Keratinocyte (primary cell): ENCODE measurements around the gene NCKAP5. TPM values are rescaled to one million over a fixed set of nuclear protein-coding genes. Genes with fewer than 3 reads are reported as not detected.

Source experiments
- DNase-seq: peaks from one replicate; pipeline ENCODE4 v3.0.0-alpha.2; 2011; ENCODE audit warnings: low read depth, missing footprints, low spot score
- FAIRE-seq: peaks from 2 replicates; lab custom pipeline; 2011; peaks lifted over from hg19 to GRCh38; lab: Jason Lieb, UNC
- H2AFZ ChIP-seq: 2 replicates; pipeline ENCODE4 v1.6.0; 2012; ENCODE audit warnings: low read length, control low read depth, inconsistent platforms; ENCODE audit not compliant: control insufficient read depth
- H3K27ac ChIP-seq: 2 replicates; pipeline ENCODE4 v1.5.1; 2011; ENCODE audit warnings: low read length; ENCODE audit not compliant: control insufficient read depth, insufficient read depth
- H3K27me3 ChIP-seq: 3 replicates; pipeline ENCODE4 v1.6.0; 2011; ENCODE audit warnings: low read length; ENCODE audit not compliant: control insufficient read depth, insufficient read depth; ENCODE audit errors: extremely low read depth
- H3K36me3 ChIP-seq, 2 experiments: 2 replicates in 1 of 2; 3 replicates in 1 of 2; pipeline ENCODE4 v1.5.1; 2011; ENCODE audit warnings: low read length in 2 of 2, mild to moderate bottlenecking in 1 of 2; ENCODE audit not compliant: control insufficient read depth in 2 of 2, insufficient read depth in 2 of 2; ENCODE audit errors: extremely low read depth in 1 of 2
- H3K4me1 ChIP-seq: 3 replicates; pipeline ENCODE4 v1.5.1; 2011; ENCODE audit warnings: low read length; ENCODE audit not compliant: control insufficient read depth, insufficient read depth; ENCODE audit errors: extremely low read depth
- H3K4me2 ChIP-seq: 3 replicates; pipeline ENCODE4 v1.6.0; 2011; ENCODE audit warnings: low read depth, low read length; ENCODE audit not compliant: control insufficient read depth, insufficient read depth; ENCODE audit errors: extremely low read depth
- H3K4me3 ChIP-seq, 3 experiments: fragments of 200-600 bp in 1 of 3; sonication (generic) in 1 of 3; 2 replicates in 2 of 3; 3 replicates in 1 of 3; pipeline ENCODE4 v1.5.1; 2011 to 2016; ENCODE audit warnings: low read length in 3 of 3, mild to moderate bottlenecking in 3 of 3, control low read depth in 2 of 3, inconsistent platforms in 1 of 3, low read depth in 1 of 3, mixed read lengths in 1 of 3, mixed run types in 1 of 3, moderate library complexity in 1 of 3; ENCODE audit not compliant: control insufficient read depth in 2 of 3, insufficient read depth in 2 of 3; ENCODE audit errors: extremely low read depth in 1 of 3
- H3K79me2 ChIP-seq: 2 replicates; pipeline ENCODE4 v1.6.0; 2012; ENCODE audit warnings: low read length; ENCODE audit not compliant: control insufficient read depth, insufficient read depth
- H3K9ac ChIP-seq: 3 replicates; pipeline ENCODE4 v1.6.0; 2011; ENCODE audit warnings: low read length; ENCODE audit not compliant: control insufficient read depth, insufficient read depth; ENCODE audit errors: extremely low read depth
- H3K9me1 ChIP-seq: 3 replicates; pipeline ENCODE4 v1.6.0; 2011; ENCODE audit warnings: low read length; ENCODE audit not compliant: control insufficient read depth, insufficient read depth; ENCODE audit errors: extremely low read depth
- H3K9me3 ChIP-seq: 2 replicates; pipeline ENCODE4 v1.5.1; 2012; ENCODE audit warnings: low read depth, low read length; ENCODE audit not compliant: control insufficient read depth
- H4K20me1 ChIP-seq: 3 replicates; pipeline ENCODE4 v1.6.0; 2011; ENCODE audit warnings: low read length; ENCODE audit not compliant: control insufficient read depth, insufficient read depth; ENCODE audit errors: extremely low read depth
- EZH2 ChIP-seq: IDR thresholded peaks from one replicate; pipeline ENCODE4 v1.6.1; 2012; ENCODE audit warnings: inconsistent platforms, mild to moderate bottlenecking, low read length, moderate library complexity
- dilution Hi-C: fragments of 300-500 bp; cut with MboI; formaldehyde crosslinking; loops from one replicate; pipeline ENCODE4 v1.7.0; 2020; ENCODE audit warnings: low sequenced_read_pairs; ENCODE audit not compliant: extremely low pct_ligation_motif_present
- polyA plus RNA-seq, 5 experiments: library from polyadenylated mRNA; depleted of rRNA in 3 of 5; stranded (reverse) in 3 of 5; stranded (forward) in 1 of 5; unstranded in 1 of 5; fragments of >200 nt; gene quantifications; 1 replicate in 1 of 5; 2 replicates in 3 of 5; 3 replicates in 1 of 5; pipeline versions ENCODE4 v1.2.1 to v1.2.3, GENCODE V29; 2011 to 2012; ENCODE audit warnings: missing spikeins in 2 of 5, low read depth in 1 of 5, low replicate concordance in 1 of 5
- TF ChIP-seq, protein P1 (sequence below), 3 experiments: IDR thresholded peaks in 1 of 3; conservative IDR thresholded peaks in 1 of 3; optimal IDR thresholded peaks in 1 of 3; 2 replicates in 2 of 3; 3 replicates in 1 of 3; pipeline versions ENCODE3 to v1.5.1; 2011; ENCODE audit warnings: low read length in 3 of 3, mild to moderate bottlenecking in 3 of 3, moderate library complexity in 2 of 3, control low read depth in 1 of 3, inconsistent platforms in 1 of 3; ENCODE audit not compliant: insufficient read depth in 2 of 3; ENCODE audit errors: extremely low read depth in 1 of 3

The NCKAP5 gene
- polyA plus RNA-seq, 1 donor (not counting 4 experiments of a cell fraction or from before 2014, with no cell fraction given): 3.6 TPM

DNA sequence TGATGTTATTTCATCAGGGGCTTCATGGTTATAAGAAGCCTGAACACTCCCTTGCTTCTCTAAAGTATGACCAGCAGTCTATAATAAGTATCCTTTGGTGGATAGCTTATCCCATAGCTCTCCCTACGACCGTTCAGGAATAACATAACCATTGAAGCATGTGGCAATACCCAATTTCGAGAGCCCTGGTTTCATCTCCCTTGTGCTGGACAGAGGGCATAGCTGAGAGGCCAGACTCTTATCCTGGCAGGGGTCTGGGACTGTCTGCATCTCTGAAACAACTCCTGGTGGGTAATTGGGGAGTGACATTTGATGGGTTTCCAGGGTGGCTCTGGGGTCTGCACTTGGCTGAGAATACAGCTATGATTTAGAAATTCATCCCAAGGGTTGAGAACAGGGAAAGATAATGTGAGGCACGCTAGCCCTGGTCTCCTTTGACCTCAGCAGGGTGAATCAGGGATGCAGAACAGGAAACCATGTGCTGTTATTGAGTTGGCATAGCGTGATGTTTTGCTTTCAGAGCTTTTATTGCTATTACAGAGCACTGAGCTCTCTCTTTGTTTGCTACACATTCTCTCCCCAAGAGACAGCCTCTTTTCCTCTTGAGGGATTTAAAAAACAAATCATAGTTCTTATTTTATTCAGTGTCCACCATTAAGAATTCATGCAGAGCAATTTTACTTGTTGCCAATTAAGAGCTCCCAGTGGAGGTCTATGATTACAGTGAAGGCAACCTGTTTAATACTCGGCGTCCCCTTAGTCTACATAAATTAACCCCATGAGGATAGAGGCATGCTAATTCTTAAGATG is 274.5 kb downstream of the NCKAP5 start:
- no peaks in the 10 kb centered on the region for H3K9me1 ChIP-seq
- dilution Hi-C loops: no loop called here
- no peaks in the 10 kb centered on the region for H3K36me3 ChIP-seq
- H3K79me2 ChIP-seq: no peaks in the 10 kb centered on the region
- H3K9ac ChIP-seq: no peak overlapping the region
- H3K27ac ChIP-seq: no peak overlapping the region
- H3K4me3 ChIP-seq: no peak overlapping the region
- FAIRE-seq (no peak), DNase-seq (no peak)
- no peak for TF ChIP-seq EZH2
- TF ChIP-seq, protein P1, sequence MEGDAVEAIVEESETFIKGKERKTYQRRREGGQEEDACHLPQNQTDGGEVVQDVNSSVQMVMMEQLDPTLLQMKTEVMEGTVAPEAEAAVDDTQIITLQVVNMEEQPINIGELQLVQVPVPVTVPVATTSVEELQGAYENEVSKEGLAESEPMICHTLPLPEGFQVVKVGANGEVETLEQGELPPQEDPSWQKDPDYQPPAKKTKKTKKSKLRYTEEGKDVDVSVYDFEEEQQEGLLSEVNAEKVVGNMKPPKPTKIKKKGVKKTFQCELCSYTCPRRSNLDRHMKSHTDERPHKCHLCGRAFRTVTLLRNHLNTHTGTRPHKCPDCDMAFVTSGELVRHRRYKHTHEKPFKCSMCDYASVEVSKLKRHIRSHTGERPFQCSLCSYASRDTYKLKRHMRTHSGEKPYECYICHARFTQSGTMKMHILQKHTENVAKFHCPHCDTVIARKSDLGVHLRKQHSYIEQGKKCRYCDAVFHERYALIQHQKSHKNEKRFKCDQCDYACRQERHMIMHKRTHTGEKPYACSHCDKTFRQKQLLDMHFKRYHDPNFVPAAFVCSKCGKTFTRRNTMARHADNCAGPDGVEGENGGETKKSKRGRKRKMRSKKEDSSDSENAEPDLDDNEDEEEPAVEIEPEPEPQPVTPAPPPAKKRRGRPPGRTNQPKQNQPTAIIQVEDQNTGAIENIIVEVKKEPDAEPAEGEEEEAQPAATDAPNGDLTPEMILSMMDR (optimal IDR thresholded peaks at IDR 0.05 in 1 of 3, IDR thresholded peaks at IDR 0.05 in 1 of 3, conservative IDR thresholded peaks at IDR 0.05 in 1 of 3; ENCODE audit: extremely low read depth in 1 of 3, insufficient read depth in 2 of 3, low read length in 3 of 3): no peak
- H2AFZ ChIP-seq: no peak overlapping the region
- no peak overlapping the region for H3K4me2 ChIP-seq
- no peaks in the 10 kb centered on the region for H4K20me1 ChIP-seq
- no peaks in the 10 kb centered on the region for H3K27me3 ChIP-seq
- H3K9me3 ChIP-seq: no peaks in the 10 kb centered on the region
- H3K4me1 ChIP-seq: no peaks in the 10 kb centered on the region

DNA sequence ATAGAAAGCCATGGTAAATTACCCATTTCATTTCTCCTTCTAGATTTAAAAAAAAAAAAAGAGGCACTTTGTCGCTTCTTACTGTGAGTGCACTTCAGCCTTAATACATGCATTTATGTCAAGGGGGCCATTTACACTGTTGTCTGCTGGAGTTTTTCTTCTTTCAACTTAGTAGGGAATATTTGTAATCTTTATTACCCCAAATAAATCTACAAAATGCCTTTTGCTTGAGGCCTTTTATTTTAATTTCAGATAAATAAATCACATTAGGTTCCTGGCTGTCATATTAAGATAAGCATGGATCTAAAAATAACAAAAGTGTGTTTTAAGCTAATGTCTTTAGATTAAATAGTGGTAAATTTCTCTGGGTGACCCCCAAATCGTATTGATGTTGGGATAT is 276.0 kb downstream of the NCKAP5 start:
- Histone ChIP-seq H3K9ac (no peak overlapping the region), H3K9me3 (no peaks in the 10 kb centered on the region), H3K4me3 (no peak overlapping the region), H3K27ac (no peak overlapping the region), H3K4me1 (no peaks in the 10 kb centered on the region), H3K27me3 (no peaks in the 10 kb centered on the region), H3K4me2 (no peak overlapping the region), H2AFZ (no peak overlapping the region), H3K36me3 (no peaks in the 10 kb centered on the region), H3K79me2 (no peaks in the 10 kb centered on the region), H3K9me1 (no peaks in the 10 kb centered on the region), H4K20me1 (no peaks in the 10 kb centered on the region)
- DNase-seq: no peak
- no peak for TF ChIP-seq EZH2
- TF ChIP-seq, protein P1 (optimal IDR thresholded peaks at IDR 0.05 in 1 of 3, IDR thresholded peaks at IDR 0.05 in 1 of 3, conservative IDR thresholded peaks at IDR 0.05 in 1 of 3; ENCODE audit: extremely low read depth in 1 of 3, insufficient read depth in 2 of 3, low read length in 3 of 3): no peak
- dilution Hi-C loops: no loop called here
- no peak for FAIRE-seq
